ENCODE data around the gene LIMCH1. TPM values are rescaled to one million over a fixed set of nuclear protein-coding genes. Genes with fewer than 3 reads are reported as not detected.

The LIMCH1 gene
- total RNA-seq, 1 experiment from 2014 or later = 10.4 TPM

GRCh38 chr4:41509451-41509866 lies 28.5 kb upstream of the LIMCH1 start:
- Histone ChIP-seq H3K4me1 (ENCODE audit: control insufficient read depth in 1 of 2, insufficient read depth in 2 of 2, low read length in 2 of 2) (peaks cover 5 to 27% of the 10 kb centered on the region in 2 experiments; a peak in 3 of 4 replicates), H3K27ac (ENCODE audit: low read depth, low read length) (no peak overlapping the region), H3K9me3 (ENCODE audit: control insufficient read depth in 1 of 2, insufficient read depth in 1 of 2, low read depth in 1 of 2, low read length in 2 of 2) (no peaks in the 10 kb centered on the region), H4K20me1 (ENCODE audit: insufficient read depth) (no peaks in the 10 kb centered on the region), H3K9me2 (ENCODE audit: insufficient read depth) (no peaks in the 10 kb centered on the region), H3K36me3 (ENCODE audit: control insufficient read depth in 1 of 2, insufficient read depth in 2 of 2, low read length in 2 of 2) (no peaks in the 10 kb centered on the region), H3K4me2 (ENCODE audit: low read length) (no peak overlapping the region), H3K27me3 (ENCODE audit: insufficient read depth, low read length) (no peaks in the 10 kb centered on the region), H2AFZ (ENCODE audit: low read depth, low read length, poor library complexity, severe bottlenecking) (no peak overlapping the region), H3K9ac (ENCODE audit: low read length) (no peak overlapping the region), H3K79me2 (ENCODE audit: insufficient read depth, low read length) (no peaks in the 10 kb centered on the region), H3K4me3 (replicated peaks in 1 of 2; ENCODE audit: low read depth in 1 of 2, low read length in 2 of 2) (no peak overlapping the region)
- RAD21 ChIA-PET (ENCODE audit: low non-redundant PET in 1 of 2, low total read pairs in 2 of 2, uncharacterized antibody in 2 of 2, unreplicated experiment in 2 of 2) = no interaction called here
- CTCF ChIA-PET = no interaction called here
- DNase-seq (ENCODE audit: low read depth, low spot score) (no peak), ATAC-seq (no peak)
- TF ChIP-seq, protein P1, sequence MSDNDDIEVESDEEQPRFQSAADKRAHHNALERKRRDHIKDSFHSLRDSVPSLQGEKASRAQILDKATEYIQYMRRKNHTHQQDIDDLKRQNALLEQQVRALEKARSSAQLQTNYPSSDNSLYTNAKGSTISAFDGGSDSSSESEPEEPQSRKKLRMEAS (IDR thresholded peaks at IDR 0.05) = no peak
- TF ChIP-seq SRF (IDR thresholded peaks at IDR 0.05; ENCODE audit: low read depth) (no peak), EZH2 (IDR thresholded peaks at IDR 0.05) (no peak), FOSL1 (IDR thresholded peaks at IDR 0.05; ENCODE audit: low read depth) (no peak), RAD21 (IDR thresholded peaks at IDR 0.05; ENCODE audit: low read depth) (no peak), REST (IDR thresholded peaks at IDR 0.05; ENCODE audit: low read depth) (no peak), JUND (IDR thresholded peaks at IDR 0.05) (no peak), EGR1 (IDR thresholded peaks at IDR 0.05; ENCODE audit: low read depth) (no peak), SIN3A (IDR thresholded peaks at IDR 0.05; ENCODE audit: low read depth) (no peak), EZH2phosphoT487 (IDR thresholded peaks at IDR 0.05; ENCODE audit: borderline replicate concordance) (no peak), YY1 (IDR thresholded peaks at IDR 0.05; ENCODE audit: extremely low read depth, insufficient replicate concordance, low read depth, low read length) (no peak), ZNF274 (IDR thresholded peaks at IDR 0.05; ENCODE audit: low read depth, low read length) (no peak), ZFX (IDR thresholded peaks at IDR 0.05) (no peak)
- TF ChIP-seq, protein P2, sequence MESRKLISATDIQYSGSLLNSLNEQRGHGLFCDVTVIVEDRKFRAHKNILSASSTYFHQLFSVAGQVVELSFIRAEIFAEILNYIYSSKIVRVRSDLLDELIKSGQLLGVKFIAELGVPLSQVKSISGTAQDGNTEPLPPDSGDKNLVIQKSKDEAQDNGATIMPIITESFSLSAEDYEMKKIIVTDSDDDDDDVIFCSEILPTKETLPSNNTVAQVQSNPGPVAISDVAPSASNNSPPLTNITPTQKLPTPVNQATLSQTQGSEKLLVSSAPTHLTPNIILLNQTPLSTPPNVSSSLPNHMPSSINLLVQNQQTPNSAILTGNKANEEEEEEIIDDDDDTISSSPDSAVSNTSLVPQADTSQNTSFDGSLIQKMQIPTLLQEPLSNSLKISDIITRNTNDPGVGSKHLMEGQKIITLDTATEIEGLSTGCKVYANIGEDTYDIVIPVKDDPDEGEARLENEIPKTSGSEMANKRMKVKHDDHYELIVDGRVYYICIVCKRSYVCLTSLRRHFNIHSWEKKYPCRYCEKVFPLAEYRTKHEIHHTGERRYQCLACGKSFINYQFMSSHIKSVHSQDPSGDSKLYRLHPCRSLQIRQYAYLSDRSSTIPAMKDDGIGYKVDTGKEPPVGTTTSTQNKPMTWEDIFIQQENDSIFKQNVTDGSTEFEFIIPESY (IDR thresholded peaks at IDR 0.05; ENCODE audit: extremely low read depth, insufficient replicate concordance, low read length) = no peak
- TF ChIP-seq, protein P3, sequence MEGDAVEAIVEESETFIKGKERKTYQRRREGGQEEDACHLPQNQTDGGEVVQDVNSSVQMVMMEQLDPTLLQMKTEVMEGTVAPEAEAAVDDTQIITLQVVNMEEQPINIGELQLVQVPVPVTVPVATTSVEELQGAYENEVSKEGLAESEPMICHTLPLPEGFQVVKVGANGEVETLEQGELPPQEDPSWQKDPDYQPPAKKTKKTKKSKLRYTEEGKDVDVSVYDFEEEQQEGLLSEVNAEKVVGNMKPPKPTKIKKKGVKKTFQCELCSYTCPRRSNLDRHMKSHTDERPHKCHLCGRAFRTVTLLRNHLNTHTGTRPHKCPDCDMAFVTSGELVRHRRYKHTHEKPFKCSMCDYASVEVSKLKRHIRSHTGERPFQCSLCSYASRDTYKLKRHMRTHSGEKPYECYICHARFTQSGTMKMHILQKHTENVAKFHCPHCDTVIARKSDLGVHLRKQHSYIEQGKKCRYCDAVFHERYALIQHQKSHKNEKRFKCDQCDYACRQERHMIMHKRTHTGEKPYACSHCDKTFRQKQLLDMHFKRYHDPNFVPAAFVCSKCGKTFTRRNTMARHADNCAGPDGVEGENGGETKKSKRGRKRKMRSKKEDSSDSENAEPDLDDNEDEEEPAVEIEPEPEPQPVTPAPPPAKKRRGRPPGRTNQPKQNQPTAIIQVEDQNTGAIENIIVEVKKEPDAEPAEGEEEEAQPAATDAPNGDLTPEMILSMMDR (IDR thresholded peaks at IDR 0.05 in 2 of 3, conservative IDR thresholded peaks at IDR 0.05 in 1 of 3; ENCODE audit: borderline replicate concordance in 1 of 3, insufficient read depth in 1 of 3, low read depth in 2 of 3, low read length in 2 of 3) = no peak
- TF ChIP-seq, protein P4, sequence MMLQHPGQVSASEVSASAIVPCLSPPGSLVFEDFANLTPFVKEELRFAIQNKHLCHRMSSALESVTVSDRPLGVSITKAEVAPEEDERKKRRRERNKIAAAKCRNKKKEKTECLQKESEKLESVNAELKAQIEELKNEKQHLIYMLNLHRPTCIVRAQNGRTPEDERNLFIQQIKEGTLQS (IDR thresholded peaks at IDR 0.05) = no peak
- BruUV-seq (replicated peaks) = no TSS peak
- intact Hi-C loops (cut with micrococcal nuclease) = no loop called here
- POLR2A ChIA-PET = no interaction called here
